NCI-H1048 (cell line): ENCODE results near the gene RNF145.
"Not testable (repeated sequence)": the region's sequence is repeated elsewhere in the genome, so short reads cannot be mapped to it uniquely, and the experiment has no call there.

ENCODE experiments used
- DNase-seq: peaks from one replicate; lab custom pipeline; 2025; lab: John Stamatoyannopoulos, UW

The RNF145 gene

DNA sequence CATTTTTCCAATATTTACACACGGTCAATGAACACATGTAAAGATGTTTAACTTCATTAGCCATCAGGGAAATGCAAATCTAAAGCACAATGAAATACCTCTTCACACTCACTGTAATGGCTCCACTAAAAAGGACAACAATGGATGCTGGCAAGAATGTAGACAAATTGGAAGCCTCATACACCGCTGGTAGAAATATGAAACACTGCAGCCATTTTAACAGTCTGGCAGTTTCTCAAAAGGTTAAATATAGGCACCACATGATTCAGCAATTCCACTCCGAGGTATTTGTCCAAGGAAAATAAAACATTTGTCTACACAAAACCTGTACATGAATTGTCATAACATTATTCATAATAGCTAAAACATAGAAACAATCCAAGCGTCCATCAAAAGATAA is 20.0 kb downstream of the RNF145 start:
- no peak for DNase-seq

DNA sequence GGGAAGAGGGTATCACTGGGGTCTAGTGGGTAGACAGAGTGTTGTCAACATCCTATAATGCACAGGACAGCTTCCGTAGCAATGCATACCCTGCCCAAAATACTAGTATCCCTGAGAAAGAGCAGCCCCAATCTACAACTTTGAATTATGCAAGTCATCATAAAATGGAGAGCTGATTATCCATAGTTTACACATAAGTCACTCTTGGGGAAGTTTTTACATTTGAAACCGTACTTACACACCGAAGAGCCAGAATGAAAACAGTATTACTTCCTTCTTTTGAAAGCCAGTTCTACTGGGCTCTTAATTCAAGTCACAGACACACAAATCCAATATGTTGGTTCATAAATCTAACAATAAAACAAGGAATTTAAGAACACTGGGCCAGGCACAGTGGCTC is 21.6 kb downstream of the RNF145 start:
- DNase-seq, result no peak

DNA sequence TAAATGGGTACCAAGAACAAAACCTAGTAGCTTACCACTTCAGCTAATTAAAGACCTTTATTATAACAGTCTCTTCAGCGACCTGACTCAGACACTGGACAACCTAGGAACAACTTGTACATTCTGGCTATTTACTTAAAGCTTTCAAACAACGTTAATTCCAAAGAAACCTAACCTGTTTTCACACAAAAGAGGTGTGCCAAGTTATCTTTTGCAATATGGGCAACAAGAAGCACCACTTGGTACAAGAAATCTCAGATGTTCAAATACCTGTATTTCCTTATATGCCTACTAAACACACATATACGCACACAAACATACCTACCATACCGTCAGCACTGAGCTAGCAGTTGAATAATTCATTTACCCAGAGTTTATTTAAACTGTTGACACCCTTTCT is 23.0 kb downstream of the RNF145 start:
- DNase-seq, result no peak

DNA sequence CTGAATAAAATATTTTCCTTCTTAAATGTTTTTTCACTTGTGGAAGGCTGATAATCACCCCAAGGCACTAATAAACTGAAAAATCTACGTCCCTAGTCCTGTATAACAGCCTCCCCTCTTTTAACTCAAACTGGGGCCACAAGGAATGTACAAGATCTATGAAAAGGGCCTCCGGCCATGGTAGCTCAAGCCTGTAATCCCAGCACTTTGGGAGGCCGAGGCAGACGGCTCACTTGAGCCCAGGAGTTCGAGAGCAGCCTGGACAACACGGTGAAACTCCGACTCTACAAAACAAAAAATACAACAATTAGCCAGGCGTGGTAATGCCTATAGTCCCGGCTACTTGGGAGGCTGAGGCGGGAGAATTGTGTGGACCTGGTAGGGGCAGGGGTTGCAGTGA is 23.6 kb downstream of the RNF145 start:
- no peak for DNase-seq

DNA sequence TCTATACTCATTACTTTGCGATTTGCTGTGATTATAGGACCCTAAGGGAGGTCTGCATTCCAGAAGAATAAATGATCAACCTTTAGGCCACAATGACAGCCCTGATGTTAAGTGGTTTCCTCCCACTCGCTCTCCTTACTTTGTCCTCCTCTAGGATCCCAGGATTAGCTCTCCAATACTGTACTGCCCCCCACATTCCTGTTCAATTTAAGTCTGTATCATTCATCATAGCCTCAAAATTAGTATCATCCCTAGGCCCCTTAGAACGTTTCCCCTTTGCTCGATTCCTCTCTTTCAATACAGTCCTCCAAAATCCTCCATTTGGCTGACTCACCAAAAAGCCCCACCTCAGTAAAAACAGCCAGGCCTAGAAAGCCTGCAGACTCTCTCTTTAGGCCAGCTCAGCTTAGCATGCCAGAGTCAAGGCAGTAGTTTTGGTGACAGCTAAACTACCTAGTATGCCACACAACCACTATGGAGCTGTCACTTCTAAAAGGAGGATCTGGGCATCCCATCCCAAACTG is 24.4 kb downstream of the RNF145 start:
- DNase-seq, result no peak

DNA sequence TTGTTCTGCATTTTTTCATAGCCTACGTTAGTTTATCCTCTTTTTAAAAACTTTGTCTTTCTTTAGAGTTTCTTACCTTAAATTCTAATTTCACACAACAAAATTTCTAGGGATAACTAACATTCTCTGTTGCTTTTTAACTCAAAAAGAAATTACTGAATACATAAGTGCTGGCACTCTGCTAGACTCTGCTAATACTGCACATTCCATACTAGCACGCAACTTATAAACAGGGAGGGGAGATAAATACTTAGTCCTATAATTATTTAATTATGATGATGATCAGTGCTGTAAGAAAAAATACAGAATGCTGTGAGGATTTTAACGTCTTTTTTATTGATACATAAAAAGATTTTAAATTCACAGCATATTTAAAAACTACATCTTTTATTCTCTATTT is 25.1 kb downstream of the RNF145 start:
- DNase-seq, result no peak

DNA sequence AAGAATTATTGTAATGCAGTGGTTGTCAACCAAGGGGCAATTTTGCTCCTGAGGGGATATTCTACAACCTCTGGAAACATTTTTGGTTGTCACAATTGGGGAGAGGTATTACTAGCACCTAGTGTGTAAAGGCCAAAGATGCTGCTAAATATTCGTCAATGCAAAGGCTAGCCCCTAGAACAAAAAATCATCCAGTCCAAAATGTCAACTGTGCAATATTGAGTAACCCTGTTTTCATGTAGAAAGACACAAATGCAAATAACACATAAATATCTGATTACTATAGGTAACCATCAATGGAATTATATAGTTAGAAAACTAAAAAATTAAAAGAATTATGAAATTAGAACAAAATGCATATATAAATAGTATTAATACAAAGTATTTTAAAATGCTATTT is 26.1 kb downstream of the RNF145 start:
- no peak for DNase-seq

DNA sequence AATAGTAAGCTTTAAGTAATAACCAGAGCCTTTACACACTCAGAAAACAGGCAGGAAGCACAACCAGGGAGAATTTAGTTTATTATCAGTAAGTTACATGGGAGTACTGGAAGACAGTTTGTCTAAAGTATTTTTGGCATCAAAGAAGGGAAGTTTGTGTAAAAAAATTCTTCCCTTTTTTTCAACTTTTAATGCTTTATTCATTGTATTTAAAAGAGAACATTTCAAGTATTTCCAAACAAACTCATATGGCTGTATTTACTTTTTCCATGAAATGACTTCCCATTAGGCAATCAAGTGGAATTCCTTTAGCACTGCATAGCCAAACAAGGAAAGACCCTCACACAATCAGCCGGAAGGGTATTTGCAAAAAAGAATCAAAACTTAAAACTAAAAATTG is 26.7 kb downstream of the RNF145 start:
- no peak for DNase-seq

DNA sequence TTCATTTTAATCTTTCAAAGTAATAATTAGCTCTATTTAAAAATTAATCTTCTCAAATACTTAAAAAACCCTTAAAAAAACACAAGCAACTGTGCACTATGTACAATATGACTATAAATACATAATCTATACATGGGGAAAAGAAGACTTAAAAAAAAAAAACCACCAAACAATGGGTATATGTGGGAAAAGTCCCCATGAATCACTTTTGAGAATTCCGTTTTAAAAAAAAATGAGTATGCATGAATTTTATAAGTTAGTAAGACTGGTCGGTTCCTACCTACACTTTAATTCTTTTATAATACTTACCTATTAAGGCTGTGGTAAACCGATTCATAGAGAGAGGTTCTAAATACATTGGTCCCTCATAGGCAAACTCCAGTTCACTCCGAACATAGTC is 27.7 kb downstream of the RNF145 start:
- no peak for DNase-seq

DNA sequence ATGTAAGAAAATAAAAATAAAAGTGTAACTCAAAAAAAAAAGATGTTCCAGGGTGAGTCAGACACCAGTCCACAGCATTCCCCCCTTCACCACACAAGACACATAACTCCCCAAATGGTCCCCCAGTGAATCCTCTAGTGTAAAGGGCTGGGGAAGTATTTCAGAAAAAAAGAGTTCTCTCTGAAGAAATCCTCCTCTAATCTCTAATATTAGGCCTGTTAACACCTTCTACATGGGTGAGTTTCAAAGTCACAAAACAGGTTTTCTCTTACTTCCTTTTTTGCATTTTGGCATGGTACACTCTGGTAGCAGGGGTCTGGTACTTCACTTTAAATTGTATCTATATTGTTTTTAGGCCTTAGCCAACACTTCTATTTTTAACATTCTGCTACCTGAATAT is 28.2 kb downstream of the RNF145 start:
- DNase-seq, result no peak

DNA sequence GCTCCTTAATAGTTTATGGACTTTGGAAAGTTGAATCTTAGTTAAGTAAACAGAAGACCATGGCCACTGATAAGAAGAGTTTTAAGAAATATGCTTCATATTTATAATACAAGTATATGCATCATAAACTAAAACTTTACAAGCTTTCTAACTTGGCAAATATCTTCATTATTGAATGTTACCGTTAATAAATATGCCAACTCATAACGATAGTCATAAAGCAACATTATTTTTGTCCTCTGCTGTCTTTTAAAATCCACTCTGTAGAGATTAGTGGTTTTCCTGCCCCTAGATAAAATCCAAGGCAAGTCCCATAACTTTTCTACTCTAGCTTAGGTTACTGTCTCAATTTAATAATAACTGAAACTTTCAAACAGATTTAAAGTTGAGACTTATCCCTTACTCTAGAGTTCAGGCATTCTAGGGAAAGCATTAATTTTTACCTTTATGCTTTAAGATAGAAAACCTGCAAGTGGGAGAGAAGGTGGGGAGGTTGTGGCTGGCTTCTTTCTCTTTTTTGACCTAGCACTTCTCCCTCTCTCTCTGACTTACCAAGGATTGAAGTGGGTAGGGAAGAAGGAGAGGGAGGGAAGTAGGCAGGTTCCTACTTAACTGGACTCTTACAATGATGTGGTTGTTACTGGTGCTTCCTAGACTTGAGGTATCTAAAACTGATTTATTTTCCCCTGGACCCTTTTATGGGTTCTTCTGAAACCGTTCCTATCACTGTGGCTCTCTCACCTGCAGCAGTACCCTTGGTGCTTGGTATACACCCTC is 29.6 kb downstream of the RNF145 start:
- no peak for DNase-seq

DNA sequence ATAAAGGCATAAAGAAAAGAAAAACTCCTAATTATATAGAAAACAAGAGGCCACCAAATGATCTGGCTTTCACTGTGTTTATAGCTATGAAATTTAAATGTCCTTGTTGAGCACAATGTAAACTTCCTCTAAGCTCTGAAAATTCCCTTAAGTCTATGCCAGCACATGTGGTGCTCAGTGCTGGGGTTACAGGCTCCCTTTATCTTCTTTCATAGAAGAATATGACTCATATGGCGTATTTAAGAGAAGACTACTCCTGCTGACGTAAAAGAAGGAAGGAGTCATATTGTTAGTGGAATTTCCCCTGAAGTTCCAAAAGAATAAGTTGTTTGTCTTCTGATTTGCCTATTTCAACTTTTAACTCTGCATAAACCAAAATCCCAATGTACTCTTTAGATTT is 30.4 kb downstream of the RNF145 start:
- DNase-seq, result peak; percentile 32

DNA sequence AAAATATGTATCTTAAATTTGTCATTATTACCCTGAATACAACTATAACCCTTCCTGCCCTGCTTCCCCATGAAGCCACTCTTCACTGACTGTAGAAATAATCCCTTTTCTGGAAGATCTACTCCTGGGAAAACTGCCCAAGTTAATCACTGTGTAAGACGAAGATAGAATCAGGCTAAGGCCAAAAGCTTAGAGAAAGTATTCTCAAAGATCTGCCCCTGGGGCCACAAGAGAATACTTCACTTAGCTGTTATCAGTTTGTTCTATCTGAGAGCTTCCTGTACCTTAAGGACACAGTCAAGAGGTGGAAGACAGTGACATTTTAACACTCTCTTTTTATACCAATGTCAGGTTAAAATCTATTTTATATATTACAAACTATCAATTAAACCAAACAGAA is 33.8 kb downstream of the RNF145 start:
- no peak for DNase-seq

DNA sequence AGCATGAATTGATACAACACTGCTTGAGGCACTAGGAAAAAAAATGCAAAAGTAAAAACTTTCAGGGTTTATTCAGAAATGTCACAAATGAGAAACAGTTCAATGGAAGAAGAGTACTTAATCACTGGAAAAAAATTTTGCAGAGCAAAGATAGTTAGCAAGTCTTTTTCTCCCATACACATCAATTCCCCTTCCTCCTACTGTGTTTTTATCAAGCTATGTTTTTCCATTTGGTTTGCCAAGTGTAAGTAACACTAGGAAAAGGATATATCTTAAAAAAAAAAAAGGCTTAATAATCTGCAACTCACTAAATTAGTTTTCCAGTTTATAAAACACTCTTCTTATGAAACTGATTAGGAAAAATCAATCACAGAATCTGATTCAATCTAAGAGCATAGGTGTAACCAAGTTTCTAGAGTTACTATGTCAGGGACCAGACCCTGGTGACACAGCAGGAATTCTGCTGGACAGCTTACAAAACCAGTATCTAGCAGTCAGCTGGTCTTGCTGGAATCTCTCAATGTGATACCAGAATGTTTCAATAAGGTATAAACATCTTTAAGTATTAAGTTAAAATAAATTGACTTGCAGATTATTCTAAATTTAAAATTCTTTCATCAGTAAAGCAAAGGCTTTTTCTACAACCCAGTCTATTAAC is 34.7 kb downstream of the RNF145 start:
- no peak for DNase-seq

DNA sequence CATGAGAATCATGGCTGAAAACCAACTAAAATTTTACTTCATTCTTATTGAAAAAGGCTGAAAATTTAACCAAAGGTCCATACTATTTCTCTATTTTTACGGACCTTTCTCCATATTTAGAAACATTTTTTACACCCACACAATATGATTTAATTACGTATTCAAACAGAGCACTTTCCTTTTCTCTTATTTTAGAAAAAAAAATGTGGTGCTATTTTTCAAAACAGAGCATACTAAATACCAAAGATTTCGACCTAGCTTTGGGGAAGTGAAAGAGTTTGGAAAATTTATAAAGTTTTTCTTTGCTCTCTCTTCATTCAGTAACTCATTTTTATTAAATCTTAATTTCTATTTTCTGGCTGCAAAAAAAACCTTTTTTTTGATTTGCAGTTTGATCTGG is 38.1 kb downstream of the RNF145 start:
- no peak for DNase-seq

DNA sequence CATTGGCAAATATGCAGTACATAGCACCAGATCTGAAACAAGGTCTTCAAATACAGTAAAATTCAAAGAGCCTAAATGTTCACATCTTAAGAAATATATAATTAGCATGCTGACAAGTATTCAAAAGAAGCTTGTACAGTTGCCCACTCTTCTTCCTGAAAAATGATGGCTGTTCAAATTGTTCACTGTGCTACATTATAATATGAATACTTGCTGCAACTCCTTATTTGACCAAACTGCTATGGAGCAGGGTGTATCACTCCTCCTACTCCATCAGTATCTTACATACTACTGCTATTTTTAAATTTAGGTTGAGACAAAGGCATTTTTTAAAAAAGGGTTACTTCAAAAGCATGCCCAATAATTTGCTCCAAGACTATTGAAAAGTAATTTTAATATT is 39.3 kb downstream of the RNF145 start:
- DNase-seq, result no peak

DNA sequence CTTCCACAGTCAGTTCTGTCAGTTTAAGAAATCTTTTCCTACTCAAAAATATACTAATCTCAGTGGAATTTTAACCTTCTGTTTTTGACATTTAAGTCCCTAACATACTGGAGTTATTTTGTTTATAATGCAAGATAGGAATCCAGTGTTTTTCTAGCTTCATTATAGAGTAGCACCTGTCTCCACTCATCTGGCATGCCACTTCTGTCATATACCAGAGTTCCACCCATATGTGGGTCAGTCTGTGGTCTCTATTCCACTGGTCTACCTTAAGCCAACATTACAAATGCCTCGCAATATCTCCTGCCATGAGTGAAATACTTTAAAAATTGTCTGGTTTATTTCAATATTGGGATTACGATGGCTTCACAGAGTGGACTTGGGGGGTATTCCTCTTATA is 42.9 kb downstream of the RNF145 start:
- no peak for DNase-seq

DNA sequence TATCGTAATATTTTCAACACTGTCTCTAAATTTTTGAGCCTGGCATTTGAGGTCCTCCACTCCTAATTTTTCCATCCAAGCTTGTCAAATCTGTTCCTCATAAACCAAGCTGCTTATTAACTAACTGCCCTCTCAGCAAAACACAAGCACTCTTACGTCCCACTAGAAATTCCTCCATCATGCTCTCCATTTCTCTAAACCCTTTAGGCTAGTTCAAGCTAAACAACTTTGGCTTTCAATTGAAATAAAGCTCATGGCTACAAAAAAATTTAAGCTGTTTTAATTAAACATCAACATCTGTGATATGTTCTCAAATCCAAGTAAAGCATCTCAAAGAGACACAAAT is 45.7 kb downstream of the RNF145 start:
- DNase-seq, result no peak

DNA sequence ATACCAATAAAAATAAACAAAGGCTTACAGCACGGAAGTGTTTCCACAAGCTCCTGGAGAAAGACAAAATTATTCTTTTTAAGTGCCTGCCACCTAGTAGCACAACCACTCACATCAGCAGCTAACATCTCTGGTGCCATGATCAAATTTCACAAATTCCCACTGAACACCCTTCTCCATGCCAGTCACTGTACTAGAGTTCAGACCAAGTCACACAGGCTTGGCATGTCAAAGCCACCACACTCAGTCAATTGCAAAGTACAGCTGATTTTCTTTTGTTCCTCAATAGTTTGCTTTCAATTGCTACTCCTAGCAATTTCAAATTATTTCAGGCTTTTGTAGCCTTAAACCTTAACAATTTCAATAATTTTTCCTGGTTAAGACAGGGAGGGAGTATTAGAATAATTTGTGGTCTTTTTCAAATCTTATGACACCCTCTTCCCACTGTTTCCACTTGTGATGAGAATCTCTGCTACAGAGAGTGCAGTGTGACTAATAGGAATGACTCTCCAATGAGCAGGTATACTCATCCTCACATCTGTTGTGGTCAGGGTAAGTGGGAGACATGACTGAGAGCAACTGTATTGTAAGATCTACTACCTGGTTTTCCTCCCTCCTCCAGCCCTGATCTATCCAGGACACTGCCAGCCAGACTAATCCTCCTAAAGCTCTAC is 46.2 kb downstream of the RNF145 start:
- DNase-seq, result no peak

DNA sequence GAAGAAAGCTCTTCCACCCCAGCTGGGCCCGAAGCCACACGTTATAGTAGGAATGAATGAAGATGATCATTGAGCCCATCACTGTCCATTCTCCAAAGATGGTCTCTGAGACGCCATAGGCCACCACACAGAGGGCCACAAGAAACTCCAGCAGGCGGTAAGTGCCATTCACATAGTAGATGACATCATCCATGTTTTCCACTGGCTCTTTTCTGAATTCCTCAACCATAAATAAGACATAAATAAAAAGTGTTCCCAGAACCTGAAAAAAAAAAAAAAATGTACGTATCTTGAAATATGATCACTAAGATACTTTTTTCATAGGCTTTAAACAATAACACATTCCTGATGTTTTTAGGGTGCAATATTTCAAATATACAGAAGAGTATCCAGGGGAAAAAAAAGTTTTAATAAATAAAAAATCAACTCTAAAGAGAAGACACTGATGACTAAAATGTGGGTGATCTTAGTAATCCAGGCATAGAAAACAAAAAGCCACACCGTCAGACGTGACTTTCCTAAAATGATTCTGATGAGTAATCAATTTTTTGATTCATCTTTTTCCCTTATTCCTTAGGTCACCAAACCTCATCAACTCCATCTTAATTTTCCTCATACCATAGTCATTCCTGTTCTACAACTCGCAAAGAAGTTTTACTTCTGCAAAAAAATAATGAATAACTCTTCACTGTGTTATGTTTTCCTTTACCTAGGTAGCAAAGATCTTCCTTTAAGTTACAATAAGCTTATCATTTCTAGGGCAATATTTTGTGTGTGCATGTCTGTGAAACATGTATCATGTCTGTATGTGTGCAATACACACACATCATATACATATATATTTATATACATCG is 47.8 kb downstream of the RNF145 start:
- no peak for DNase-seq

DNA sequence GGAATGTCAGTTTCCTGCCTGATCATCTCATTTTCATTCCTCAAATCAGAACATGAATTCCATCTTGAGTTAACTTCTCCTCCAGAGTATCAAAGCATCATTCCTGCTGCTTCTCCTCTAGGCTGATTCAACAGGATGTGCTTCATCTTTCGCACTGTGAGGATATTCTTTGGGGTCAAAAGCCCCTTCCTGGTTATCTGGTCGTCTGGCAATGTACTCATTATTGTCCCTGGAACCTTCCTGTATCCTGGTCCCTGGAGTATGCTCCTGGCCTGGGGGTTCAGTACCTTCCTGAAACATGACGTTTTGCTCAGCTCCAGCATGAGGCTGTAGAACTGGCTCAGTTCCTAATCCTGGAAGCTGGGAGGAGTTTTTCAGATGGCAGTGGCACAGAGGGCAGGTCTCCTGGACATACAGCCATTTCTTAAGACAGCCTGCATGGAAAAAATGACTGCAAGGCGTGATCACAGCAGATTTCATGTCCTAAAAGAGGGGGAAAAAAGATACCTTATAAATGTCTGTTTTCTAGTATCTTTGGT is 50.7 kb downstream of the RNF145 start:
- DNase-seq, result not testable (repeated sequence)

DNA sequence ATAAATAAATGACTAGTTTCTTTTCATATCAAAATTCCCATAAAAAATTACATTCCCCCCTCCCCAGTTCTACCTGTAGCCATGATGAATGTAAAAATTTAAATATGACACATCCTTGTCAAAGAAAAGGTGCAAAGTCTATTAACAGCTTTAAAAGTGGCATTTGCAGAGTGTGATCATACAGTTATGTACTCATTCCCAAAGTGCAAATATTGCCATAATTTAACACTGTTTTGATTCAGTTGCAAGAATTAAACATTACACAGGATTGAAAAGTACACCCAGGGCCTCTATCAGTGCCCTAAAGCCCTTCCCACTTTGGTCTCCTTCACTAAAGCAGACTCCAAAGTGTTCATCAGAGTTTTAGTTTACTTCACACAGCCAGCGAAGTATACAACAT is 51.8 kb downstream of the RNF145 start:
- DNase-seq, result no peak
